ENCODE results near the gene BYSL.

Gene BYSL

DNA sequence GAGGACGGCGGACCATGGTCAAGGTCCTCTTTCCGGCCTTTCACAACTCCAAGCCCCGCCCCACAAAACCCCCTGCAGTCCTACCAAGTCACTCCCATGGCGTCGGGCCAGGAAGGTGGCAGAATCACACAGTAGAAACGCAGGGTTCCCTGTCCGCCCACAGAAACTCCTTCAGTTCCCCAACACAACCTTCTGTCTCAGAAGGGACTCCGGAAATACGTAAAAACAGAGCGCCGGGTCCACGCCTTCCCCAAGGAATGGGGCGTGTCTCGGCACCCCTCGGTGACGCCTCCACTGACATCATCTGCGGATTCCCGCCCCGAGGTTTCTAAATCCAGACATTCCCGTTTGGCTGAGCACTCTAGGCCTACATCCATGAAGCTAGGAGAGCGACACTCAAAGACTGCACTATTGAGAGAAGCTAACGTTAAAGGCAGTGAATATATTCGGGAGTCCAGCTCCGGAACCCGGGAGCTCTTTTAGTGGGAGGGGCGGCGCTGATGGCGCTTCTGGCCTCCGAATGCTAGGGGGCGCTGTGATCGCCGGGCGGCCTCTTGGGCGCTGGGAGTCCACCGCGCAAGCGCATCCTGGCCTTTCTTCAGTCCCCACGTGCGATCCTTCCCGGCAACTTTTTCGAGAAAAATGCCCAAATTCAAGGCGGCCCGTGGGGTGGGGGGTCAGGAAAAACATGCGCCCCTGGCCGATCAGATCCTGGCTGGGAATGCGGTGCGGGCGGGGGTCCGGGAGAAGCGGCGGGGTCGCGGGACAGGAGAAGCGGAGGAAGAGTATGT lies at the start of gene BYSL, which contains the start of gene MED20:
Gene BYSL (plus strand): TSS at position 579 of the 791 bp plus-strand sequence. CDS start 64 bp downstream, at position 643.
Gene MED20 (minus strand): TSS at position 219 of the 791 bp plus-strand sequence. CDS start 121 bp downstream, at position 98.
- peak; percentile 91 for DNase-seq (ENCODE audit: low read depth)

DNA sequence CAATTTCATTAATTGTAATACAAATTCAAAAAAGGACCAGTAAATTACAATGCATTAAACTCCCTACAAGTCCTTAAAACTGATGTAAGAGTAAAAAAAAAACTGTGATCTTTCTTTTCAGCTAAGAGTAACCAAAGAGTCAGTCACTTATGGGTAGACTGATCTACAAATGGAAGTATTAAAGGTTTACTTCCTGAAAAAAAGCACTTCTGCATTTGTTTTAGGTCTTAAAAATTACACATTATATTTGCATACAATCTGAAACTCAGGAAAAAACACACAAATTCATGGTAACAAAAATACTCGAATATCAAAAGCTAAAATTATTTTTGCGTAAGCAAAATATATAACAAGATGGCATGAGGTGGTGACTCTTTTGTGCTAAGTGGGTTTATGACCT lies 49.6 kb upstream of the BYSL start:
- DNase-seq (ENCODE audit: low read depth) = no peak

- no peak for DNase-seq (ENCODE audit: low read depth)
Measured at GRCh38 chr6:41872147-41872546, 49.2 kb upstream of the BYSL start.

DNA sequence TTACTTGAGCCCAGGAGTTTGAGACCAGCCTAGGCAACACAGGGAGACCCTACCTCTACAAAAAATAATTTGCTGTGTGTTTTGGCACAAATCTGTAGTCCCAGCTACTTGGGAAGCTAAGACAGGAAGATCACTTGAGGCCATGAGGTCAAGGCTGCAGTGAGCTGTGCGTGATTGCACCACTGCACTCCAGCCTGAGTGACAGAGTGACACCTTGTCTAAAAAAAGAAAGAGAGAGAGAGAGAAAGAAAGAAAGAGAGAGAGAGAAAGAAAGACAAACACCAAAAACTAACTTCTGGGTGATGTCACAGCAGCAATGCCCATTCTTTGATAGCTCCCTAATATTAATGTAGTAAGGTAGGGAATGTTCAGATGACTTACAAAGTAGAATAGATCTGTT lies 46.6 kb upstream of the BYSL start:
- no peak for DNase-seq (ENCODE audit: low read depth)

DNA sequence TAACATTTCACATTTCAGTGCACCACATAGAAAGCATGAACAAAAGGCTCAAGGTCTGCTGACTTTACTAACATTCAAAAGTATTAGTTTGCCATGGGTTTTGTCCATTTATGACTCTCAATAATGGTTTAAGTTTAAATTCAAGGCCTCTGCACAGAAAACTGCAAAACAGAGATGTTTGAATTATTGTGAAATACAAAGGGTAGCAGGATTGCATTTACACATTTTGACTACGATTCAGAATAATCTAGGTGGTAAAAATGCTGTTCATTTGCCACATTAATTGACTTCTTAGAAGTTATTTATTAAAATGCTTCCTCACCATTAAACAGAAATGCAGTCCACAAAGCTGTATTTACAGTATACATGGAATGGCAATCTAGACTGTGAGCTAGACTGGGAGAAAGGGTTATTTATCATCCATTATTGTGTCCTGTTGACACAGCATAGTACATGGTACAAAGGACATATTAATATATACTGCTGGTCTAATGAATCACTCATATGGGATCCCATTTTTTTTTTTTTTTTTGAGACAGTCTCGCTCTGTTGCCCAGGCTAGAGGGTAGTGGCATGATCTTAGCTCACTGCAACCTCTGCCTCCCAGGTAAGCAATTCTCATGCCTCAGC lies 44.1 kb upstream of the BYSL start:
- no peak for DNase-seq (ENCODE audit: low read depth)

GRCh38 chr6:41878246-41878645 lies 43.1 kb upstream of the BYSL start:
- DNase-seq (ENCODE audit: low read depth) = no peak

- DNase-seq (ENCODE audit: low read depth) = no peak
Measured at GRCh38 chr6:41878961-41879405, 42.3 kb upstream of the BYSL start.

GRCh38 chr6:41881506-41881905 lies 39.8 kb upstream of the BYSL start:
- DNase-seq (ENCODE audit: low read depth) = no peak

GRCh38 chr6:41884957-41885356 lies 36.3 kb upstream of the BYSL start:
- DNase-seq (ENCODE audit: low read depth) = no peak

- no peak for DNase-seq (ENCODE audit: low read depth)
Measured at GRCh38 chr6:41885930-41886329, 35.4 kb upstream of the BYSL start.

GRCh38 chr6:41887331-41887751 lies 34.0 kb upstream of the BYSL start:
- no peak for DNase-seq (ENCODE audit: low read depth)

DNA sequence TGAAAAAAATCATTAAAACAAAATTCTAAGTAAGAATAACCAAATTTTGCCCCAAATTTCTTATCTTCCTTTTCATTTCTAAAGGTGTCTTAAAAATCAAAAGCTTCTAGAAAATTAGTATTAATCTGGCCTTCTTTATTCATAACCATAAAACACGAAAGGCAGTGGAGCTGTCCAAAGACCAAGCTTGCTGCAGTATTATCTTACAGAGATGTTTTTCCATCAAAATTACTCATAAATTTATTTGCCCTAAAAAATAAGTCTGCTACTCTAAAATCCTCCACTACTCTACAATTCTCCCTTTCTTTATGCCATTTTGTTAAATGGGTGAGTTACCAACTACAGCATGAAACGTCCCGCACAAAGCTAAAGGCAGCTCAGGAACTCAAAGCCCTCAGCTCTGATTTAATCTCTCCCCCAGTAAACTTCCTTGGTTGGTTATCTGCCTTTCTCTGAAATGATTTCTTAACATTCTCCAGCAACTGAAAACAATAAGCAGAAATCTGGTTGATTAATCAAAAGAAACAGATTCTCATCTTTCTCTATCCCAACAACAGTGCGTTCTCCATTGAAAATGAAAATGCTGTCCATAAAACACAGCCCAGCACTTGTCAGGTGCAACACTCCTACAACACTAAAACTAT lies 28.3 kb upstream of the BYSL start:
- no peak for DNase-seq (ENCODE audit: low read depth)

DNA sequence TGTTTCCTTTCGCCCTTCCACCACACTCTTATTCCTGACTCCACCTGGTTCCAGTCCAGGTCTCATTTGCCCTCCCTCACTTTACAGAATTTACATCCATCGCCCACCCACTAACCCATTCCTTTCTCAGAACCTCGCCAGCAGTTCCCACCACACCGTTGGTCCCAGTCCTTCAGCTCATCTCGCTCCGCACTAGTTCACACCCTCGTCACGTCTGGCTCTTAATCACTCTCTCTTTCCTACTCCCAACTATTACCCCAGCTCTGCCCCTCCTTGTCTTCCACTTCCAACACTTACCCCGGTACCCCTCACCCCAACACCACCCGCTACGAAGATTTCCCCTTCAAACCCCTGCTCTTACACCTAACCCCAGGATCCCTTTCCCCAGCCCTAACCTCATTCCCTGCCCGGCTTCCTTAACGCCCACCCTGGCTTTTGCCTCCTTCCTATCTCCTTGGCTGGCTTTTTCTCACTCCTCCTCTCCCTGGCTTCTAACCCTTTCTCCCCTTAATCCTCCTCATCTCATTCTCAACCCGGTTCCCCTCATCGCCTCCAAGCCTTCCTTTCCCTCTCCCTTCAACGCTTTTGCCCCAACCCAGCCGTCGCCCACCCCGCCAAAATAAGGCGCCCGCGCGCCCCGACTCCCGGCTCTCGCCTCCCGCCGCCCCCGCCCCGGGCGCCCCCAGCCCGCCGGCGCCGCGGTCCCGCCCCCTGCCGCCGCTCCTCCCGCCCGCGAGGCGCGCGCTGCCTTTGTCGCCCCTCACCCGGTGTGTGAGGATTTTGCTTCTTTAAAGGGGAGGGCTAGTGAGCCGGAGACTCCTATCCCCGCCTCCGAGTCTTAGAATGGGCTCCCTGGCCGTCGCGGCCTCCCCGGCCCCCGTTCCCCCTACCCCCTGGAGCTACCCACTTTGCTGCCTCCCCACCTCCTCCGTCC lies 26.7 kb upstream of the BYSL start:
- no peak for DNase-seq (ENCODE audit: low read depth)

DNA sequence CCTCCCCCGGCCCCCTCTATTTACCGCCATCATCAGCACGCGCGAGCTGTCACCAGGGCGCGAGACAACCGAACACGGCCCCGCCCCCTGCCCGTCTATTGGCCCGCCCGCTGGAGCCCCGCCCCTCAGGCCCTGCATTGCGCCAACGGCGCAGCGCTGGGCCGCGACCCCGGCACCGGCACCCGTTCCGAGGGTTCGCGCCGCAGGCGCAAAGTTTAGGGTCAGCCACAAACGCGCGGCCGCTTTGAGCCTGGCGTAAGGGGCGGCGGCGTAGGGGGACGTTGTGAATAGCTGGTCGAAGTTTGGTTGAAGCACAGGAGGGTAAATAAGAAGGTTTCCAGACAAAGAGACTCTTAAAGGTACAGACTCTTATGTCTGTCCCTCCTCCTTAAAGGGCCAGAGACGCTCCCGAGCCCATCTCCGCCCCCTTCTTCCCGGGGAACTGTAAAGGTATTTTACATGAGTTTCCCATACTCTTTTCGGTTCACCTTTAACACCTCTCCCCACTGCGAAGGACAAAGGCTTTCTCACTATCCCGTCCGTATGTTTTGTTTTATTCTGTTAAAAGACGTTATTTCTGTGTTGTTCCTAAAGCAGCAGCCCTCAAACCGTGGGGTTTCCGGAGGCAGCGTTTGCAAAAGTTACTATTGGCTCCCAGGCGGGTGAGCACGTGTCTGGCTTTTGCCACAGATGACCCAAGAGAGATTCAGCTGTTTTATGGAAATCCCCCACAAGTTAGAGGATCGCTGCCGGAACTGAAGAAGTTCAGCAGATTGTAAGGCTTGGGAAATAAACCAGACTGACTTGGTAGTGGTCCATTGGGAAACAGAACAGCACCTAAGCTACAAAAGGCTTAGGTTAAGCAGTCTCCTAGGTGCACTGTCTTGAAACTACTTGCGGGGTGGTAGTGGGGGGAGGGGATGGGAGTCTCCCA lies 25.7 kb upstream of the BYSL start, which contains the start of gene USP49:
Gene USP49 (minus strand): TSS at position 76 of the 934 bp plus-strand sequence. CDS start 88,392 bp downstream, outside the sequence.
- DNase-seq (ENCODE audit: low read depth) = peak; percentile 89

DNA sequence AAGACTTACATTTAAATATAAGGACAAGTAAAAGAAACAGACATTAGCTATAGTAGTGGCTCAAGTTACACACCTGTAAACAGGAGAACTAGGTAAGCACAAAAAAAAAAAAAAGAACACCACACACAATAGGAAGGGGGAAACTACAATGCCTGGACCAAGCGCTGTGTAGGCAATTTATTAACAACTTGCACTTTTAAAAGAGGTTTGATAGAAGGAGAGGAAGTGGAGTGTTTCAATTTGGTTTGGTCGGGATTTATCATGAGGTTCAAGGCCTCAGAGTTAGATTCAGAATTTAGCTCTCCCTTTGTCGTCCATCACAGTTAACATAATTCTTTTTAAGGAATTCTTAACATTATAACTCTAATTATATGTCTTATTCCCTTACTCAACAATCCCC lies 25.0 kb upstream of the BYSL start:
- DNase-seq (ENCODE audit: low read depth) = no peak

DNA sequence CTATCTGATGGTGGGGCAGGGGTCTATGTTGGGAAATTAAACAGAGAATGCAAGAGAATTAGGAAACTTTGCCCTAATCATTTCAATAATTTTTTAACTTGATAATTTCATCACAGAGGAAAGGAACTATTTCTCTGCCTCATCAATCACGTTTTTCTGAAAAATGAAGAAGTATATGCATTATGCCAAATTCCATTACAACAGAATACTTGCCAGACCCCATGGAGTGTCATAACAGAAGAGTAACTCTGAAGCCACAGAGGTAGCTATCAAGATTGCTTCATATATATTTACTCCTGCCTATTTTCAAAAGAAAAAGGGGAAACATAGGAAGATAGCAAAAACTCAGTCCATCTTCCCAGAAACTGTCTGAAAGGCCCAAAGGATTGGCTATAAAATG lies 20.4 kb upstream of the BYSL start:
- DNase-seq (ENCODE audit: low read depth) = no peak

GRCh38 chr6:41901882-41902519 lies 19.3 kb upstream of the BYSL start:
- DNase-seq (ENCODE audit: low read depth) = peak; percentile 45

DNA sequence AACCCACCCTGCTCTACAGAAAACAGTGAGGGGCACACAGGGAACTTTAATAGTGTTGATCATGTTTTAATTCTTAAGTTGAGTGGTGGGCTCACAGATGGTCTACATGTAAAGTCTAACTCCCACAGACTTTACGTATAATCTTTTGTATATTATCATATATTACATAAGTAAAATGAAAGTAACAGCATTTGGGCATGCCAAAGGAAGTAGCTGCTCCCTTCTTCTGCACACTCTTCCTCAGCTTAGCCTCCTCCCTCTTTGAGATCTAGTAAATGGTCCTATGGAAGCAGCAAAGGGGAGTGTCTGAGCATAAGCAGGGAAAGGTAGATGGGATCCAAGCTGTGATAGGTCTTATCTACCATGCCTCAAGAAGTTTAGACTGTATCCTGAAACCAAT lies 11.6 kb upstream of the BYSL start:
- no peak for DNase-seq (ENCODE audit: low read depth)

GRCh38 chr6:41914343-41914742 lies 7.0 kb upstream of the BYSL start:
- no peak for DNase-seq (ENCODE audit: low read depth)
